COLO668 (cell line): ENCODE data around the gene SH3RF1.
"Not testable (repeated sequence)": the region's sequence is repeated elsewhere in the genome, so short reads cannot be mapped to it uniquely, and the experiment has no call there.

Experiments
- DNase-seq: peaks from one replicate; lab custom pipeline; 2025; ENCODE audit not compliant: unreplicated experiment; lab: John Stamatoyannopoulos, UW

Gene SH3RF1

GRCh38 chr4:169270810-169271691 is at the start of gene SH3RF1:
Gene SH3RF1 (minus strand): TSS chr4:169270956. CDS start chr4:169269212, 1,744 bp downstream.
- DNase-seq: peak; percentile 91

- DNase-seq: no peak
Measured at GRCh38 chr4:169315530-169316343, 45.0 kb upstream of the SH3RF1 start.

GRCh38 chr4:169314906-169315305 is 44.1 kb upstream of the SH3RF1 start:
- peak; percentile 92 for DNase-seq

- DNase-seq: no peak
Measured at GRCh38 chr4:169313732-169314131, 43.0 kb upstream of the SH3RF1 start.

GRCh38 chr4:169312690-169313422 is 42.1 kb upstream of the SH3RF1 start:
- no peak for DNase-seq

- DNase-seq: peak; percentile 12
Measured at GRCh38 chr4:169311643-169312365, 41.0 kb upstream of the SH3RF1 start.

GRCh38 chr4:169309326-169309967 is 38.7 kb upstream of the SH3RF1 start:
- no peak for DNase-seq

- DNase-seq: peak; percentile 64
Measured at GRCh38 chr4:169307576-169307975, 36.8 kb upstream of the SH3RF1 start.

- DNase-seq: no peak
Measured at GRCh38 chr4:169305651-169306050, 34.9 kb upstream of the SH3RF1 start.

GRCh38 chr4:169305173-169305572 is 34.4 kb upstream of the SH3RF1 start:
- no peak for DNase-seq

- no peak for DNase-seq
Measured at GRCh38 chr4:169295822-169296221, 25.1 kb upstream of the SH3RF1 start.

GRCh38 chr4:169293343-169294176 is 22.8 kb upstream of the SH3RF1 start:
- DNase-seq: no peak

GRCh38 chr4:169287983-169288382 is 17.2 kb upstream of the SH3RF1 start:
- DNase-seq: not testable (repeated sequence)

GRCh38 chr4:169286562-169287301 is 16.0 kb upstream of the SH3RF1 start:
- peak; percentile 9 for DNase-seq

GRCh38 chr4:169283114-169283509 is 12.4 kb upstream of the SH3RF1 start:
- DNase-seq: no peak

GRCh38 chr4:169282429-169283113 is 11.8 kb upstream of the SH3RF1 start:
- DNase-seq: no peak

GRCh38 chr4:169279108-169279507 is 8.4 kb upstream of the SH3RF1 start:
- no peak for DNase-seq

- no peak for DNase-seq
Measured at GRCh38 chr4:169278624-169279023, 7.9 kb upstream of the SH3RF1 start.
